H7 (cell line): ENCODE results near the gene HOXB9. TPM values are rescaled to one million over a fixed set of nuclear protein-coding genes. Genes with fewer than 3 reads are reported as not detected.

ENCODE experiments used
- DNase-seq: peaks from one replicate; pipeline ENCODE4 v3.0.0; 2012
- H3K27me3 ChIP-seq: 2 replicates; pipeline ENCODE4 v1.6.0; 2011; ENCODE audit warnings: mild to moderate bottlenecking, low read length; ENCODE audit not compliant: control insufficient read depth, insufficient read depth
- H3K36me3 ChIP-seq: replicated peaks from 2 replicates; pipeline ENCODE4 v1.5.1; 2011; ENCODE audit warnings: low read length; ENCODE audit not compliant: control insufficient read depth, insufficient read depth
- H3K4me3 ChIP-seq: 2 replicates; pipeline ENCODE4 v1.5.1; 2011; ENCODE audit warnings: low read depth, mild to moderate bottlenecking, control low read depth, low read length, moderate library complexity; ENCODE audit not compliant: insufficient read depth
- total RNA-seq: library from RNA; depleted of rRNA; stranded (reverse); fragments of >200 nt; shearing (Covaris generic); gene quantifications from 2 replicates; pipeline ENCODE4 v1.2.3, GENCODE V29; 2014; rRNA removed

Gene HOXB9
- 0.04 TPM in 1 of 2 replicates, not detected in the other for total RNA-seq

DNA sequence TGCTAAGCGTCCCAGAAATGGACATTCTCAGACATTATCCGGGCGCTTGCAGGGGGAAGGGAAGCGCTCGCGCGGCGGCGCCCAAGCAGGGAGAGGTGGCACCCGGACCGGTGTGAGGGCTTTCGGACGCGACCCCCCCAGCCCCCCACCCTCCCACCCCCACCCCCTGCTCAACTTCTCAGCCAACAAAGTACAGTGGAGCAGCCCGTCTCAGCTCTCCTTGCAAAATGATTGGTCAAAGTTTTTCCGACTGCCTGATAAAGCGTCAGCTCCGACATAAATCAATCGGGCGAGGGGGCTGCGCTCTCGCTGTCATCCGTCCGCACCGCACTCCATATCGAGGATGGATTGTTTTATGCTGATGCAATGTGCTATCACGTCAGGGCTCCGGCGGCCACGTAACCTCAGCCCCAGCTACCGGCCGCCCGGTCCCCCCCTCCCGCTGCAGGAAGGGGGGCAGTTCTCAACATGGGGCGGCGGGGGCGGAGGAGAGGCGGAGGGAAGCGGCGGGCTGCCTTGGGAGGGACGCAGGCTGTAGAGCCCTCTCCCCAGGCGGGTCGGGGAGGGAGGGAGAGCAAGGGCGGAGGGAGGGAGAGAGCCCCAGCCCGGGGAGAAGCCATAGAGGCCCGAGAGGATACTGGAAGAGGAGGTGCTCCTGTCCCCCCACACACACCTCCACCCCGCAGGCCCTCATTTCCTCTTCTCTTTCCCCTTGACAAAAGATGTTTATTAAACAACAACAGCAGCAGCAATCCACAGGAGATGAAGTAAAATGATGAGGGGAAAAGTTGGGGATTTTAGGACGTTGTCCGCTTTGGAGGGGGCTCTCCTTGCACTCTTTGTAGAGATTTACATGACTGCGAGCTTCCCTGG is at the start of gene HOXB9:
Gene HOXB9, minus strand, starts transcription at position 114 of the 873 bp plus-strand sequence. Its CDS starts 89 bp downstream, at position 25.
- peak within 1 kb of the TSS; percentile 8; the same call in 1 of the 2 replicates for H3K4me3 ChIP-seq
- DNase-seq, result peak; percentile 88
- H3K36me3 ChIP-seq, result no peaks in the 10 kb centered on the region
- H3K27me3 ChIP-seq, result peaks cover 100% of the 10 kb centered on the region

- Histone ChIP-seq H3K4me3 (no peak overlapping the region), H3K36me3 (no peaks in the 10 kb centered on the region), H3K27me3 (peaks cover 8% of the 10 kb centered on the region; the same call in 1 of the 2 replicates)
- no peak for DNase-seq
Measured at GRCh38 chr17:48672340-48672739, 46.2 kb upstream of the HOXB9 start.

DNA sequence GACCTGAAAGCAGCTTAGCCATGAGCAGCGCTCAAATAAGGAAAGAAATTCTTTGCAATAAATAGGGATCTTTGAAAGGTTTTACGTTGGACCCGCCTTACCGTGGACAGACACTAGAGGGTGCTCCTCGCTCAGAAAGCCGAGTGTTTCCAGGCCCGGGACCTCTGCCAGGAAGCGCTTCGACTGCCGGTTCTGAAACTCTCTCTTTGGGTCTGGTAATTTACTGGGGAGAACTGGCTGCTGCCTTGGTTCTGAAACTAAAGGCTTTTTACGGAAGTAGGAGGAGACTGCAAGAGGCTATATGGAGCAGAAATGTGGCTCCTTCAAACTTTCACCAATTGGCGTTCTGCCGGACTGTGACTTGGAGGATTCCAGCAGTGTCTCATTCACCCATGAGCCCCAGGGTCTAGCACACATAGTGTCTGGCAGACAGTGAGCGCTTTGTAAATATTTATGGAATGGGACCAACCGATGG is 45.6 kb upstream of the HOXB9 start:
- DNase-seq, result peak; percentile 80
- H3K27me3 ChIP-seq, result peaks cover 3% of the 10 kb centered on the region; the same call in 1 of the 2 replicates
- no peaks in the 10 kb centered on the region for H3K36me3 ChIP-seq

DNA sequence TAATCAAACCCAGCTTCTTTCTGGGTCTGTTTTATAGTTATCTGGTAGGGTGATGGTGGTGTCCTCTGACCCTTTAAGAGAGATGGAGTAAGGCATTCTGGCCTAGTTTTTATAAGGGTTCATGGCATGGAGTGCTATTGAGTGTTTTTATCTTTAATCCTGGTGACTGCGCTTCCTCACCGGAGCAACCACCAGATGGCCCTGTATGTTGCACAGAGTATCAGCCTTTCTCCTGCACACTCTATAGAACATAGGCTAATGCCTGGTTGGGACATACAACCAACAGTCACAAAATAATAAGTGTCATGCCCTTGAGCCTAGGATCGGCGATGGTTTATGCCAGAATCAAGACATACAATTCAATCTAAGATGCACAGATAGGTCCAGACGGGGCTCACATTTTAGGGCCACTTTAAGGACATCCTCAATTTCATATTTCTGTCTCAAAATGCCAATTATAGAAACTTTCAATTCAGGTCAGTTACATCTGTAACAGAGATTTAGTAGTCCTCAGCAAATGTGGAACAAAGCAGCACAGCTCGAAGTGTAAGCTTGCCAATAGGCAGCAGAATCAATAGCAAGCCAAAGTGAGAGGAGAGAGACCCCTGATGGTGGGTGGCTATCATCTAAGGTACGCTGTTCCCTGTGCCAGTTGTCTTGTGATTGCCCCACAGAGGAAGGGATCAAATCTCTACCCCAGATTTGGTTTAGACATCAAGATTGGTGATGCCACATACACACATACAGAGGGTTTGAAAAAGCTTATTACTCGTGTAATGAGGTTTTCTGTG is 37.2 kb upstream of the HOXB9 start:
- H3K36me3 ChIP-seq, result no peaks in the 10 kb centered on the region
- DNase-seq, result peak; percentile 38
- no peak overlapping the region for H3K4me3 ChIP-seq
- no peaks in the 10 kb centered on the region for H3K27me3 ChIP-seq

More for the DNA sequence above, 45.6 kb upstream of the HOXB9 start:
- 0 out of 2 replicates have a peak overlapping the region, but pooled peaks have one; percentile 9 for H3K4me3 ChIP-seq

- no peak for DNase-seq
- H3K4me3 ChIP-seq, result no peak overlapping the region
- no peaks in the 10 kb centered on the region; the same call in 1 of the 2 replicates for H3K27me3 ChIP-seq
- H3K36me3 ChIP-seq, result no peaks in the 10 kb centered on the region
Measured at GRCh38 chr17:48655913-48656312, 29.8 kb upstream of the HOXB9 start.

DNA sequence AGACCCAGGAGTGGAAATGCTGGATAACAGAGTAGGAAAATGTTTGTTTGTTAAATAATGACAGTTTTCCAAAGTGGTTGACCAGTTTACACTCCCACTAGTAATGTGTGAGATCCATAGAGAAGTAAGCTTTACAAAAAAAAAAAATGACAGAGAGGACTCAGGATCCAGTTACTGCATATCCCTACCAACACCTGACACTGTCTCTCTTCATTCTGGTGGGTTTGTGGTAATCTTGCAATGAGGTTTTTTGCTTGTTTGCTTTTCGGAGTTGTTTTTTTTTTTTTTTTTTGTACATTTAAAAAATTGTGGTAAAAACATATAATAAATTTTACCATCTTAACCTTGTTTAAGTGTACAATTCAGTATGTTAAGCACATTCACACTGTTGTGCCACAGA is 23.6 kb upstream of the HOXB9 start:
- DNase-seq, result no peak
- Histone ChIP-seq H3K27me3 (peaks cover 54% of the 10 kb centered on the region), H3K4me3 (no peak overlapping the region), H3K36me3 (no peaks in the 10 kb centered on the region)

DNA sequence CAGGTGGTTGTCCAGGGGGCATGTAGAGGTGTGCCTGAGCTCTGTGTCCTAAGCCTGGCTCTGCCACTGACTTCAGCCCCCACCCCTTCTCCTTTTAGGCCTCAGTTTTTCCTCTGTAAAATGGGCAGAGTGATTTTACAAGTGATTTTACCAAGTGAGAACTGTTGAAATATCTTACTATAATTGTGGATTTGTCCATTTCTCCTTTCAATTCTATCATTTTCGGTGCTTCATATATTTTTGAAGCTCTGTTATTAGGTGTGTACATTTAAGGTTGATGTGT is 21.7 kb upstream of the HOXB9 start:
- no peaks in the 10 kb centered on the region for H3K36me3 ChIP-seq
- DNase-seq, result no peak
- no peak overlapping the region for H3K4me3 ChIP-seq
- peaks cover 72% of the 10 kb centered on the region for H3K27me3 ChIP-seq

DNA sequence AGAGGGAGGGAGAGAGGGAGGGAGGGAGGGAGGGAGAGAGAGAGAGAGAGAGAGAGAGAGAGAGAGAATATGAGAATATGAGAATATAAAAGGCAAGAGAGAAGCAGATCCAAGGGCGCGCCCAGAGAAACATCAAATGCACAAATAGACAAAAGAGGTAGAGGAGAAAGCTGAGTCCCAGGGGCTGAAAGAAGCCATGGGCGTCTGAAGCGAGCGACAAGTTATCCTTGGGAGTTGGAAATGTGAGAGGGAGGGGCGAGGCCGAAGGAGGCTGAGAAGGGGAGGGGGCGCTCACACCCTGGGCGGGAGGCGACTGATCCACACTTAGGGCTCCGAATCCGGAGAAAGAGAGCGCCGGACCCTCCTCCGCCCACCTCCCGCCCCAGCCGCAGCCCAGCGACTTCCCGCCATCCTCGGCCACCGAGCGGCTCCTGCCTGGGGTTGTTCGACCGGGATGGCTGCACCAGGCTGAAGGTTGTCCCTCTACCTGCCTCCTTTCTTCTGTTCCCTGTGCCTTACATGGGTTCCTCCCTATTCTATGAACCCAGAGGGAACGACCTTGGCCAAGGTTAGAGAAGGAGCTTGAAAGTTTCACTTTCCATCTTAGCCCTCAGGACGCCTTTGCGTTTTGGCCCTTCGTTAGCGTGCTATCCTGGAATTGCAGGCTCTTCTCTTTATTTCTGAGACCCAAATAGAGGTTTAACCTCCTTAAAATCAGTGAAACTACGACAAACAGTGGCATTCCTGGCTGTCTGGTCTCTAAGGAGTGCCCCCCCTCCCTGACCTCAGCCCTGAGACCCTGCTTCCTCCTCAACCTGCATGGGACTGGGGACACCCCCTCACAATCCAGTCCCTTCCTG is 21.2 kb upstream of the HOXB9 start:
- peaks cover 78% of the 10 kb centered on the region for H3K27me3 ChIP-seq
- no peaks in the 10 kb centered on the region for H3K36me3 ChIP-seq
- H3K4me3 ChIP-seq, result peak overlapping the region; percentile 28
- peak; percentile 88 for DNase-seq

DNA sequence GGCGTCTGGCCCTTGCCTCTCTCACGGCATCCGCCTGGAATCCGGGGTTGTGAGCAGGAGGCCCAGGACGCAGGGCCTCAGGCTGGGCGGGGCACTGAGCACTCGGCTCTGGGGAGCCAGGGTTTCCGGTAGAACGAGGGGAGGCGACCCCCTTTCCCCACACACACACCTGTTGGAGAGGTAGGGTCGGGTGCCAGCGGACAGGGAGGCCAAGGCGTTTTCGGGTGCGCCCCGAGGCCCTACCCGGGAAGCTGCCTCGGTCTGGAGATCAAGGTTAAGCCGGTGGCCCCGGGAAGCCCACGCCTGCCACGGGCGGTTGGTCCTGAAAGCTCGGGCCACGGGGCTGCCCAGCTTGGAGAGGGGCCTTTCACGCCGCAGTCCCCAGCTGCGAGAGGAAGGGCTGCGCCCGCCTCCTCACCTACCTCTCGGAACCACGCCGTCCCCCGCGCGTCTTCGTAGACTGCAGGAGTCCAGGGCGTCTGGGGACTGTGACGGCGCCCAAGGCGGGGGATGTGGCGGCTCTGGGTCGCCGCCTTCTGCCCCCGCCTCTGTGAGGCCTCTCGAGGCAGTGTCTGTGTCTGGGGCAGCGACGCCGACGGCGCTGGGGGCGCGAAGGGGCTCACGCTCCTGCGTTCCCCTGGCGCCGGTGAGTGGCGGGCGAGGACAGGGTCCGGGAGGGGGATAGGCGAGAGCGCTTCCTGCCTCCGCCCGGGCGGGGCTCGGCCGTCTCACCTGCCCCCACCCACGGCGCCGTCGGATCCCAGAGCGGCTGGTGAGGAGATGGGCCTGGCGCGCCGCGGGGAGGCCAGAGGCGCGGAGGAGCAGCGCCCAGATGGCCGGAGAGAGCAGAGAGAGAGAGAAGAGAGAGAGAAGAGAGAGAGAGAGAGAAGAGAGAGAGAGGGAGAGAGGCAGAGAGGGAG is 20.3 kb upstream of the HOXB9 start:
- H3K36me3 ChIP-seq, result no peaks in the 10 kb centered on the region
- peaks cover 87% of the 10 kb centered on the region for H3K27me3 ChIP-seq
- peak; percentile 90 for DNase-seq
- H3K4me3 ChIP-seq, result peak overlapping the region; percentile 43

DNA sequence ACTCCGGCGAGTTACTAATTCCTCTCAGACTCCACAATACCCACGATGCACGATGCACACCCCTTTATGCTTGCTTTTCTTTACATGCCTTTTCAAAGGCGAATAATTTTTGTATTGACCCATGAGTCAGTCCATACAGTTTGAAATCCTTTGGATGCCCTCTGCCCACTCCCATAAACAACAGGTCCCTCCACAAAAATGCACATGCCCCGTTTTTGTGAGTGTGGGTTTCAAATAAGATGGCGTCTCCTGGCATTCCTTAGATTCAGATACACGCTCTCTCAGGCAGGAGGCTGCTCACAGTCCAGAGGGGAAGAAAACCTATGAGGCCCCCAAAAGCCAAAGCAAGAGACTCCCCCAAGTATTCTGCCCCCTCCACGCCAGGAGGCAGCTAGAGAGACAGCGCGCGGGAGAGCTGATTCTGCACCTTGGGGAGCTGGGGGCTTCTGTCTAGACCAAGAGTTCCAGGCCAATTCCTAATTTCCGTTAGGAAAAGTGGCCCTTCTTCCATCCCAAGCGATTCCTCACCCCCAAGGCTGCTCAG is 19.6 kb upstream of the HOXB9 start:
- H3K36me3 ChIP-seq, result no peaks in the 10 kb centered on the region
- H3K4me3 ChIP-seq, result peak overlapping the region; percentile 43; the same call in 1 of the 2 replicates
- H3K27me3 ChIP-seq, result peaks cover 94% of the 10 kb centered on the region
- no peak for DNase-seq

DNA sequence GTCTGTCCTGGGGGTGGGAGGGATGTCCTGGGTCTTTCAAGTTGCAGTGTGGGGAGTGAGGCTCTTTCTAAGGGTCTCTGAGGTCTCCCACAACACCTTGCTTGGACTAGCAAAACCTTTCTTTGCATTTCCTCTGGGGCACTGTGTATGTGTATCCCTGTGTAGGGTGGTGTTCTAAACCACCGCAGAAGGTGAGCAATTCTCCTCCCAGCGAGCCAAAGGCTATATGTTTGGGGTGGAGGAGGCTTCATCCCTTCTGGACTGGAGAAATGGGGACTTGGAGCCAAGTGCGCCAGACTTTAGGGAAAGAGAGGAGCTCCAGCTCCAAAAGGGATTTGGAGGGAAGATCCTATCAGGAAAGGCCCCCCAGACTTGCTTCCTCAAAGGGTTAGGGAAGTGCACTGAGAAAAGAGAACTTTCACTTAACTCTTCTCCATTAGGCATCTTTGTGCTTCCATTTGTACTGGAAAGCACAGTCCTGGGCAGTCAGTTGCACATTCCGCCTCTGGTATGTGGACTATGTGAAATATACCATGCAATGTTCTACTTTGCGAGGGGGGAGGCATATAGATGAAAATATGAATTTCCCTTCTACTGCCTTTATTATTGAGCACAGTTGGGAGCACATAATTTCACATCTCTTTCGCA is 18.9 kb upstream of the HOXB9 start:
- H3K36me3 ChIP-seq, result no peaks in the 10 kb centered on the region
- peaks cover 97% of the 10 kb centered on the region for H3K27me3 ChIP-seq
- no peak overlapping the region for H3K4me3 ChIP-seq
- DNase-seq, result no peak

DNA sequence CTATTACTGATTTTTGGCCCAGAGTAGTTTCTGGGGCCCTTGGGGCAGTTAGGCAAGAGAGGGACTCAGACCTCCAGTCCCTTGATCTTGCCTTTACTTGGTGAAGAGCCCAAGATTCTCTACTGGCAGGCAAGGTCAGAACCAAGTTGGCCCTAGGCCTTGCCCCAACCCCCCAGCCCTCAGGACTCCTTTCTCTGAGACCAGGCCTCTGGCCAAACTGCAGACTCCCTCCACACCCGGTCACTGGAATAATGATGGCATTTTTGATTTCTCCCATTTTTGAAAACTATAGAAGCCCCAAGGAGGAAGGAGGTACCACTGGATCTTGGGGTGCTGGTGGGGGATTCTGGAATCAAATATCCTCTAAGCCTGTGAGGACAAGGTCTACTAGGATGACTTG is 18.0 kb upstream of the HOXB9 start:
- DNase-seq, result peak; percentile 7
- Histone ChIP-seq H3K36me3 (no peaks in the 10 kb centered on the region), H3K27me3 (peaks cover 97% of the 10 kb centered on the region), H3K4me3 (no peak overlapping the region)

- H3K4me3 ChIP-seq, result no peak overlapping the region
- H3K36me3 ChIP-seq, result no peaks in the 10 kb centered on the region
- peak; percentile 9 for DNase-seq
- peaks cover 98% of the 10 kb centered on the region for H3K27me3 ChIP-seq
Measured at GRCh38 chr17:48643697-48644012, 17.5 kb upstream of the HOXB9 start.
